Loucy (cell line): Measurements from ENCODE around the gene TMEM41A.
"Not testable (repeated sequence)": the region's sequence is repeated elsewhere in the genome, so short reads cannot be mapped to it uniquely, and the experiment has no call there.

Source experiments
- H2AFZ ChIP-seq: fragments of 200-600 bp; sonication (generic); 2 replicates; pipeline ENCODE4 v1.6.0; 2016; ENCODE audit warnings: antibody characterized with exemption, mild to moderate bottlenecking, low read length, moderate library complexity
- H3F3A ChIP-seq: fragments of 200-600 bp; 2 replicates; pipeline ENCODE4 v1.6.0; 2016; ENCODE audit warnings: antibody characterized with exemption, low read depth, mild to moderate bottlenecking
- H3K27me3 ChIP-seq: fragments of 200-600 bp; sonication (generic); 2 replicates; pipeline ENCODE4 v1.6.1; 2014; ENCODE audit warnings: low read length, mild to moderate bottlenecking; ENCODE audit not compliant: insufficient read depth, poor library complexity, severe bottlenecking
- H3K36me3 ChIP-seq: fragments of 200-600 bp; sonication (generic); 2 replicates; pipeline ENCODE4 v1.6.1; 2016; ENCODE audit warnings: low read length; ENCODE audit not compliant: insufficient read depth
- H3K4me1 ChIP-seq: fragments of 200-600 bp; sonication (generic); 2 replicates; pipeline ENCODE4 v1.5.1; 2014; ENCODE audit warnings: low read length, mild to moderate bottlenecking; ENCODE audit not compliant: insufficient read depth, poor library complexity, severe bottlenecking
- H3K4me2 ChIP-seq: fragments of 200-600 bp; sonication (generic); 2 replicates; pipeline ENCODE4 v1.6.0; 2014; ENCODE audit warnings: antibody characterized with exemption, low read length, low read depth, mild to moderate bottlenecking; ENCODE audit not compliant: poor library complexity, severe bottlenecking
- H3K4me3 ChIP-seq: fragments of 200-600 bp; sonication (generic); 2 replicates; pipeline ENCODE4 v1.5.1; 2014; ENCODE audit warnings: low read length, mild to moderate bottlenecking, mixed read lengths; ENCODE audit not compliant: poor library complexity, severe bottlenecking
- H3K79me2 ChIP-seq: fragments of 200-600 bp; sonication (generic); 2 replicates; pipeline ENCODE4 v1.6.1; 2014; ENCODE audit warnings: low read length; ENCODE audit not compliant: insufficient read depth
- H3K9ac ChIP-seq: fragments of 200-600 bp; sonication (generic); 2 replicates; pipeline ENCODE4 v1.6.0; 2014; ENCODE audit warnings: mild to moderate bottlenecking, low read depth, low read length, moderate library complexity; ENCODE audit not compliant: poor library complexity, severe bottlenecking
- H3K9me2 ChIP-seq: fragments of 200-600 bp; sonication (generic); replicated peaks from 2 replicates; pipeline ENCODE4 v1.6.1; 2016; ENCODE audit warnings: low read depth, low read length, mixed read lengths
- H3K9me3 ChIP-seq: fragments of 200-600 bp; sonication (generic); 2 replicates; pipeline ENCODE4 v1.6.1; 2014; ENCODE audit warnings: mild to moderate bottlenecking, antibody characterized with exemption, low read length, low read depth; ENCODE audit not compliant: insufficient read depth
- H4K20me1 ChIP-seq: fragments of 200-600 bp; sonication (generic); 2 replicates; pipeline ENCODE4 v1.6.0; 2014; ENCODE audit warnings: antibody characterized with exemption, low read length, mild to moderate bottlenecking; ENCODE audit not compliant: insufficient read depth, poor library complexity, severe bottlenecking
- EZH2phosphoT487 ChIP-seq: fragments of 200-600 bp; IDR thresholded peaks from 2 replicates; pipeline ENCODE4 v1.6.1; 2018; ENCODE audit warnings: antibody characterized with exemption, mild to moderate bottlenecking, moderate library complexity, borderline replicate concordance
- TF ChIP-seq, protein P1 (sequence below): fragments of 200-600 bp; sonication (generic); conservative IDR thresholded peaks from 2 replicates; pipeline ENCODE4 v1.5.1; 2014; ENCODE audit warnings: mild to moderate bottlenecking, antibody characterized with exemption, low read length

The TMEM41A gene

DNA sequence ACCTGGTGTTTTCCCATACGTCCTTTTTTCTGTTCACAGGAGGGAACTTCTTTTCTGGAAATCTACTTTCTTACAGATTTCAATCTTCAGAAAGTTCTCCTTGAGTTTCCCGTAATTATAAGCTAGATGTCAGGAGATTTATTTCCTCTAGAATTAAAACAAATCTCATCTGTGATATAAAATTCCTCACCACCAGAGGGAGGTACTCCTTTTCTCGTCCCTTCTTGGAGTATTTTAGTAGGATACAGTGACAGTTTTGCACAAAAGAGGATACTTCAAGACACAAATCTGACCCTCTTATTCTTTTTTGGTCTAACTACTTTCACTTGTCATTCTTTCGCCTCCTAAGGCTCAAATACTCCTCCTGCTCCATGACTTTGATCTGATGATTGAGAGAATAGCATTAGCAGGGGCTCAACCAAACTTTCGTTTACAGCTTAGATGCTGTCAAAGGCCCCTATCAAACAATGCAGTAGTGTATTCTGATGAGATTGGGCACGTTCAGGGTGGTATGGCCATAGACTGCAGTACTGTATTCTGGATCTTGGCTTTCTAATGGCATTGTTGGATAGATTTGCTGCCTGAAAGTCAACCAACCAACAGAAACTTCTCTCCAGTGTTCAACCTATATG is 38.0 kb downstream of the TMEM41A start:
- Histone ChIP-seq H3K9me3 (no peaks in the 10 kb centered on the region), H2AFZ (no peak overlapping the region), H3F3A (no peaks in the 10 kb centered on the region), H3K79me2 (no peaks in the 10 kb centered on the region), H3K36me3 (no peaks in the 10 kb centered on the region), H3K9ac (no peak overlapping the region), H3K4me1 (no peaks in the 10 kb centered on the region), H3K27me3 (no peaks in the 10 kb centered on the region), H4K20me1 (no peaks in the 10 kb centered on the region), H3K4me3 (no peak overlapping the region), H3K4me2 (no peak overlapping the region), H3K9me2 (no peaks in the 10 kb centered on the region)
- TF ChIP-seq EZH2phosphoT487: no peak
- TF ChIP-seq, protein P1, sequence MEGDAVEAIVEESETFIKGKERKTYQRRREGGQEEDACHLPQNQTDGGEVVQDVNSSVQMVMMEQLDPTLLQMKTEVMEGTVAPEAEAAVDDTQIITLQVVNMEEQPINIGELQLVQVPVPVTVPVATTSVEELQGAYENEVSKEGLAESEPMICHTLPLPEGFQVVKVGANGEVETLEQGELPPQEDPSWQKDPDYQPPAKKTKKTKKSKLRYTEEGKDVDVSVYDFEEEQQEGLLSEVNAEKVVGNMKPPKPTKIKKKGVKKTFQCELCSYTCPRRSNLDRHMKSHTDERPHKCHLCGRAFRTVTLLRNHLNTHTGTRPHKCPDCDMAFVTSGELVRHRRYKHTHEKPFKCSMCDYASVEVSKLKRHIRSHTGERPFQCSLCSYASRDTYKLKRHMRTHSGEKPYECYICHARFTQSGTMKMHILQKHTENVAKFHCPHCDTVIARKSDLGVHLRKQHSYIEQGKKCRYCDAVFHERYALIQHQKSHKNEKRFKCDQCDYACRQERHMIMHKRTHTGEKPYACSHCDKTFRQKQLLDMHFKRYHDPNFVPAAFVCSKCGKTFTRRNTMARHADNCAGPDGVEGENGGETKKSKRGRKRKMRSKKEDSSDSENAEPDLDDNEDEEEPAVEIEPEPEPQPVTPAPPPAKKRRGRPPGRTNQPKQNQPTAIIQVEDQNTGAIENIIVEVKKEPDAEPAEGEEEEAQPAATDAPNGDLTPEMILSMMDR: peak; percentile 65

- no peaks in the 10 kb centered on the region for H3F3A ChIP-seq
- H3K79me2 ChIP-seq: no peaks in the 10 kb centered on the region
- no peaks in the 10 kb centered on the region for H3K4me1 ChIP-seq
- no peaks in the 10 kb centered on the region for H3K36me3 ChIP-seq
- no peak overlapping the region for H2AFZ ChIP-seq
- H3K9me3 ChIP-seq: no peaks in the 10 kb centered on the region
- no peaks in the 10 kb centered on the region for H3K27me3 ChIP-seq
- no peaks in the 10 kb centered on the region for H4K20me1 ChIP-seq
- H3K4me3 ChIP-seq: no peak overlapping the region
- no peak overlapping the region for H3K9ac ChIP-seq
- TF ChIP-seq EZH2phosphoT487: no peak
- TF ChIP-seq, protein P1: no peak
- H3K4me2 ChIP-seq: no peak overlapping the region
- H3K9me2 ChIP-seq: no peaks in the 10 kb centered on the region
Measured at GRCh38 chr3:185460309-185460708, 38.5 kb downstream of the TMEM41A start.

- Histone ChIP-seq H3K9ac (no peak overlapping the region), H3K36me3 (no peaks in the 10 kb centered on the region), H3K4me1 (no peaks in the 10 kb centered on the region), H3K4me2 (no peak overlapping the region), H4K20me1 (no peaks in the 10 kb centered on the region), H2AFZ (no peak overlapping the region), H3K79me2 (no peaks in the 10 kb centered on the region), H3K9me3 (no peaks in the 10 kb centered on the region), H3K27me3 (no peaks in the 10 kb centered on the region), H3F3A (no peaks in the 10 kb centered on the region), H3K4me3 (no peak overlapping the region), H3K9me2 (no peaks in the 10 kb centered on the region)
- TF ChIP-seq EZH2phosphoT487: no peak
- TF ChIP-seq, protein P1: no peak
Measured at GRCh38 chr3:185457376-185457775, 41.5 kb downstream of the TMEM41A start.

GRCh38 chr3:185451432-185451831 is 47.4 kb downstream of the TMEM41A start:
- not testable (repeated sequence) for H3K4me2 ChIP-seq

More at GRCh38 chr3:185451432-185451831, 47.4 kb downstream of the TMEM41A start:
- H3K9me3 ChIP-seq, H2AFZ ChIP-seq, H3K9ac ChIP-seq, H3F3A ChIP-seq, H4K20me1 ChIP-seq, H3K9me2 ChIP-seq, H3K4me1 ChIP-seq, H3K27me3 ChIP-seq, H3K79me2 ChIP-seq, H3K36me3 ChIP-seq, H3K4me3 ChIP-seq: not testable (repeated sequence)
